LNCAP (cell line): ENCODE data around the gene NXPH1.

Experiments used
- TF ChIP-seq, protein P1 (sequence below): fragments of 450-650 bp; IDR thresholded peaks from 2 replicates; pipeline ENCODE4 v1.5.1; 2017; ENCODE audit warnings: mild to moderate bottlenecking

NXPH1 gene

DNA sequence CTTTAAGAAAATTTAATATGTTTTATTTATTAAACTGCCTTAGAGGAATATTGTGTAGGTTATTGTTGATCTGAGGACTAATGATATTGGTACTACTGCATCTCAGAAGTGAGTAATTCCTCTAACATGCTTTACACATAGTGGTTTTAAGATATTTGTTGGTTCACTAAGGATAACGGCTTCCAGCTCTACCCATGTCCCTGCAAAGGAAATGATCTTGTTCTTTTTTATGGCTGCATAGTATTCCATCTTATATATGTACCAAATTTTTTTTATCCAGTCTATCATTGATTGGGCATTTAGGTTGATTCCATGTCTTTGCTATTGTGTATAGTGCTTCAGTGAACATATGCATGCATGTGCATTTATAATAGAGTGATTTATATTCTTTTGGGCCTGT lies 20.1 kb downstream of the NXPH1 start:
- TF ChIP-seq, protein P1, sequence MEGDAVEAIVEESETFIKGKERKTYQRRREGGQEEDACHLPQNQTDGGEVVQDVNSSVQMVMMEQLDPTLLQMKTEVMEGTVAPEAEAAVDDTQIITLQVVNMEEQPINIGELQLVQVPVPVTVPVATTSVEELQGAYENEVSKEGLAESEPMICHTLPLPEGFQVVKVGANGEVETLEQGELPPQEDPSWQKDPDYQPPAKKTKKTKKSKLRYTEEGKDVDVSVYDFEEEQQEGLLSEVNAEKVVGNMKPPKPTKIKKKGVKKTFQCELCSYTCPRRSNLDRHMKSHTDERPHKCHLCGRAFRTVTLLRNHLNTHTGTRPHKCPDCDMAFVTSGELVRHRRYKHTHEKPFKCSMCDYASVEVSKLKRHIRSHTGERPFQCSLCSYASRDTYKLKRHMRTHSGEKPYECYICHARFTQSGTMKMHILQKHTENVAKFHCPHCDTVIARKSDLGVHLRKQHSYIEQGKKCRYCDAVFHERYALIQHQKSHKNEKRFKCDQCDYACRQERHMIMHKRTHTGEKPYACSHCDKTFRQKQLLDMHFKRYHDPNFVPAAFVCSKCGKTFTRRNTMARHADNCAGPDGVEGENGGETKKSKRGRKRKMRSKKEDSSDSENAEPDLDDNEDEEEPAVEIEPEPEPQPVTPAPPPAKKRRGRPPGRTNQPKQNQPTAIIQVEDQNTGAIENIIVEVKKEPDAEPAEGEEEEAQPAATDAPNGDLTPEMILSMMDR = no peak

DNA sequence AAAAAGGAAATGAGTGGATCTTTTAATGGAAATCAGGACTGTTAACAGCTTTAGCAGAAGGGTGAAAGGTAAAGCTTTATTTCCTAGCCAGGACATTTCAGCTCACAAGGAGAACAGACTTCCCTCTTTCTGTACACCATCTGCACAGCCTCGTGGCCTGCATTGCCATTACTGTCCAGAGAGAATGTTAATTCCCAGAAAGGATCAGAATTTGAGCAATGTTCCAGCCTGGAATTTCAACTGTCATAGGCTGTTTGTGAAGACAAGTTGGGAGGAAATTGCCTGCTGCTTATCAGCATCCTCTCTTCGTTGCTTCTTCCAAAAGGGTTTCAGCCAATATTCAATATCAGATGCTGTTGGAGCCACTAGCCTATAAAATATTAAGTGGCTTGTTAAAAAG lies 22.0 kb downstream of the NXPH1 start:
- TF ChIP-seq, protein P1 = no peak

DNA sequence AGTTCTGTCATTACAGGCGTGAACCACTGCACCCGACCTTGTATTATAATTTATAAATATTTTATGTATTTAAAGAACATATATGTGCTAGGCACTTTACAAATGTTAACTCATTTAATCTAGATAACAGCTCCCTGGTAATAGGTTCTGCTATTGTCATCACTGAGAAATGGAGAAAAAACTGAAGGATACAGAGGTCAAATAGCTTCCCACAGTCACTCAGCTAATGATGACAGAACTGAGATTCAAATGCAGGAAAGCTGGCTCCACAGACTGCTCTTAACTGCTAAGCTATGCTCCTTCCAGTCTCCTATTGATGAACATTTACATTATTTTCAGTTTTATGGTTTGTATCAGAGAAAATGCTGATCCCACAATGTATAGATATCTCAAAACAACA lies 28.9 kb downstream of the NXPH1 start:
- TF ChIP-seq, protein P1 = no peak

DNA sequence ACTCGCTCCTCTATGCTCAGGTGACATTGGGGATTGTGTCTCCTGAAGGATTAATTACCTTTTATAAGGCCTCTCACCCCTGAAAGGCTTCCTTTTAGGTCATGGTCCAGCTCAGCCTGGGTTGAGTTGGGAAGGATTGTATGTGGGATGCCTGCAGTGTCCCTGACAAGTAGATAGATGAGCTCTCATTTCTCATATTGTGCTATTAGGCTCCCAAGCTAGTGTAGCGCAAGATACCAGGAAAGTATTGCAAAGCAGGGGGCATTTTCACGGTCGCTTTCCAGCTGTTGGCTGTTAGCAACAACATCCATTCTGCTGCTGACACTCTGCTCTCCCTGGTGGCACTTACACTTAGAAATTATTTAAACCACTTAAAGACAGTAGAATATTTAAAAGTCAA lies 31.9 kb downstream of the NXPH1 start:
- TF ChIP-seq, protein P1 = no peak

DNA sequence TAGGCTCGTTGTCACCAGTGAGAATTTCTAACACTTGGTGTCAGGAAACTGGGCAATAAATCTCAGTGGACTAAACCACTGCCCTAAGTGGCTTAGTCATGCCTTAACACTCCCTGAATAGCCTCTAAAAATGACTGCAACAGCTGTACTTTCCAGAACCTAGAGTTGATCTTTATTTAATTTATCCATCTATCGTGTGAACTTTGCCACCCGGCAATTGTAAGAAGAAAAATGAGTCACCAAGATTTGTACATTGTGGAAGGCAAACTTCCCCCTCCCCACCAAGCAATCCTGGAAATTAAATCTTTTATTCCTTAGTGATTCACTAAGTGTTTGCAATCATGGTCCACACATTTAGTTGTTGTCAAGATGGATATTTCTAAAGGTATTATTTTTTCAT lies 47.1 kb downstream of the NXPH1 start:
- TF ChIP-seq, protein P1 = no peak

DNA sequence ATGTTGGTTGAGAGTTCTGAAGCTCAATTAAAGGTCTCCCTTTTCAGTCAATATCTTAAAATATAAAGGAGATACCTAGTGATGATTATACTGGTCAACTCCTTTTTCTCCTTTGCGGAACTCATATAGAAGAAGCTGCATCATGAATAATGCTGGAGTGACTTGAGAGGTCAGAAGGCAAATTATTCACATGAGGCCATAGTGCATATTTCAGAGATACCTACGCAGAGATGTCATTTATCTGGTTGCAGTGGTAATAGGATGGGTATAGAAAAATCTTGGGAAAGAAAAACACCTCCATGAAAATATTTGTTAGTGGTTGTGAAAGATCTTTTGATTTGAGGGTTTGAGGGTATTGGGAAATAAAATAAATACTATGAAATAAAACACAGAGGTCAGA lies 47.7 kb downstream of the NXPH1 start:
- TF ChIP-seq, protein P1 = no peak

DNA sequence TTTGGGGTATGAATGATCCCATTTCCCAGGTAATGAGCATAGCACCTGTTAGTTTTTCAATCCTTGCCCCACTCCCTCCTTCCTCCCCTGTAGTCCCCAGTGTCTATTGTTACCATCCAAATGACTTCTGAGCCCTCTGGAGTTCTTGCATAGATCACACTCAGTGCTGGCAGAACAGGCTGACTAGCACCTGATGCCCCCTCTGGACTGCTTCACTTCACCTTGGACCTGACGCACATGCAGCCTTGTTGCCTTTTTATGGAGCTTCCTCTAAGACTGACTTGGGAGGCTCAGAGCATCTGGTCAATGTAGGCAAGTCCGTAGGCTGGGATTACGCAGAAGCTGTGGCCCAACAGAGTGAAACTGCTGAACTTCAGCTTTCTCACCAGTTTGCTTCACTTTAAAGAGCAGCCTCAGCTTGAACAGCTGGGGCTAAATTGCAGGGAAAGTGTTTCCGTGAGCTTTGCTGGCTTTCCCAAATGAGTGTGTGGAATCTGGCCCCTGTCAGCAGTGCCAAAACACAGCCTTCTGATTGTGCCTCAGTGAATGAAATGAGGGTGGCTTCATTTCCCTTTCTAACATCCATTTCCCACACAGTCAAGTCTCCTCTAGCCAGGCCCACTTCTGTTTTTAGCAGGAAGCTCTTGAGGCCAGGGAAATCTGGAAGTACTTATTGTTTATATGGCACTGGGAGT lies 48.5 kb downstream of the NXPH1 start:
- TF ChIP-seq, protein P1 = no peak
